Activated CD8-positive, alpha-beta memory T cell treated with anti-CD3 and anti-CD28 coated beads, Interleukin-2, amount 50 U/mL, for 24 hours (primary cell): ENCODE results near the gene NR2F1-AS1.

Source experiments
- DNase-seq: peaks from one replicate; pipeline ENCODE4 v3.0.0-alpha.2; 2020; ENCODE audit errors: extremely low read depth

The NR2F1-AS1 gene

GRCh38 chr5:93603078-93603792 lies 22.2 kb upstream of the NR2F1-AS1 start:
- DNase-seq = no peak

- DNase-seq = no peak
Observed at GRCh38 chr5:93602241-93603077, 21.4 kb upstream of the NR2F1-AS1 start.

- DNase-seq = no peak
Observed at GRCh38 chr5:93601802-93602155, 20.8 kb upstream of the NR2F1-AS1 start.

- DNase-seq = no peak
Observed at GRCh38 chr5:93601071-93601801, 20.2 kb upstream of the NR2F1-AS1 start.

GRCh38 chr5:93600409-93601070 lies 19.5 kb upstream of the NR2F1-AS1 start:
- DNase-seq = no peak

- no peak for DNase-seq
Observed at GRCh38 chr5:93599399-93600120, 18.5 kb upstream of the NR2F1-AS1 start.

GRCh38 chr5:93599001-93599379 lies 18.0 kb upstream of the NR2F1-AS1 start:
- DNase-seq = no peak

GRCh38 chr5:93598091-93599000 lies 17.3 kb upstream of the NR2F1-AS1 start:
- no peak for DNase-seq

GRCh38 chr5:93596676-93597490 lies 15.9 kb upstream of the NR2F1-AS1 start:
- DNase-seq = no peak

GRCh38 chr5:93596310-93596675 lies 15.3 kb upstream of the NR2F1-AS1 start:
- DNase-seq = no peak

GRCh38 chr5:93595420-93596147 lies 14.6 kb upstream of the NR2F1-AS1 start:
- no peak for DNase-seq

GRCh38 chr5:93594591-93595419 lies 13.8 kb upstream of the NR2F1-AS1 start:
- no peak for DNase-seq

GRCh38 chr5:93593476-93594131 lies 12.6 kb upstream of the NR2F1-AS1 start:
- no peak for DNase-seq

- DNase-seq = no peak
Observed at GRCh38 chr5:93592883-93593282, 11.9 kb upstream of the NR2F1-AS1 start.

GRCh38 chr5:93591323-93591945 lies 10.4 kb upstream of the NR2F1-AS1 start:
- no peak for DNase-seq

GRCh38 chr5:93590493-93590892 lies 9.5 kb upstream of the NR2F1-AS1 start:
- no peak for DNase-seq

- DNase-seq = no peak
Observed at GRCh38 chr5:93589829-93590215, 8.8 kb upstream of the NR2F1-AS1 start.
